K562 (cell line): ENCODE results near the gene ZBTB32. TPM values are rescaled to one million over a fixed set of nuclear protein-coding genes. Genes with fewer than 3 reads are reported as not detected.

Experiments
- ADNP ChIP-seq: fragments of 200-800 bp; sonication (Bioruptor generic); IDR thresholded peaks from 2 replicates; pipeline ENCODE4 v1.6.1; 2016; ENCODE audit warnings: missing genetic modification characterization, missing compliant biosample characterization
- IRF2 ChIP-seq: sonication (generic); formaldehyde crosslinking; IDR thresholded peaks from 2 replicates; pipeline ENCODE4 v1.8.1; 2022; ENCODE audit warnings: mild to moderate bottlenecking, missing genetic modification reagents
- MCM2 ChIP-seq: fragments of 450-650 bp; IDR thresholded peaks from 2 replicates; pipeline ENCODE4 v1.6.1; 2017; ENCODE audit warnings: low read depth, mild to moderate bottlenecking
- MEF2D ChIP-seq: conservative IDR thresholded peaks from 2 replicates; pipeline ENCODE4 v1.6.1; 2016; ENCODE audit warnings: low read depth, missing genetic modification characterization, missing compliant biosample characterization
- NR2C2 ChIP-seq, 2 experiments: fragments of 200-800 bp in 1 of 2; sonication (Bioruptor generic) in 1 of 2; sonication (generic) in 1 of 2; formaldehyde crosslinking in 1 of 2; IDR thresholded peaks; 2 replicates each; pipeline versions ENCODE4 v1.6.1 to v1.8.0; 2016 to 2022; ENCODE audit warnings: mild to moderate bottlenecking in 1 of 2, missing compliant biosample characterization in 1 of 2, missing genetic modification characterization in 1 of 2, missing genetic modification reagents in 1 of 2
- NR2F6 ChIP-seq: fragments of 450-650 bp; formaldehyde crosslinking; IDR thresholded peaks from 2 replicates; pipeline ENCODE4 v1.4.0; 2020; ENCODE audit warnings: mild to moderate bottlenecking
- PCBP2 ChIP-seq: fragments of 200-400 bp; formaldehyde crosslinking; IDR thresholded peaks from 2 replicates; pipeline ENCODE4 v1.6.1; 2018; ENCODE audit warnings: low read length, low read depth, mild to moderate bottlenecking, moderate library complexity; ENCODE audit not compliant: poor library complexity, severe bottlenecking
- PHTF2 ChIP-seq: fragments of 250-450 bp; sonication (Bioruptor Pico); IDR thresholded peaks from 2 replicates; pipeline ENCODE4 v1.5.0; 2021; ENCODE audit warnings: mild to moderate bottlenecking
- SREBF2 ChIP-seq: sonication (generic); formaldehyde crosslinking; IDR thresholded peaks from 2 replicates; pipeline ENCODE4 v1.4.0; 2020; ENCODE audit warnings: mild to moderate bottlenecking, missing genetic modification reagents
- TEAD2 ChIP-seq: fragments of 450-650 bp; IDR thresholded peaks from 2 replicates; pipeline ENCODE4 v1.6.1; 2016; ENCODE audit warnings: missing genetic modification characterization, control low read depth, missing compliant biosample characterization
- U2AF2 ChIP-seq: fragments of 200-400 bp; formaldehyde crosslinking; optimal IDR thresholded peaks from 2 replicates; pipeline ENCODE3; 2017; ENCODE audit warnings: low read depth, mild to moderate bottlenecking, low read length
- ZFP36 ChIP-seq: fragments of 150-350 bp; IDR thresholded peaks from 2 replicates; pipeline ENCODE4 v1.6.1; 2018; ENCODE audit warnings: low read length, low read depth; ENCODE audit not compliant: partially characterized antibody
- ZNF197 ChIP-seq: fragments of 200-800 bp; sonication (Bioruptor generic); IDR thresholded peaks from 2 replicates; pipeline ENCODE4 v1.6.1; 2016; ENCODE audit warnings: low read depth, missing genetic modification characterization, missing compliant biosample characterization
- polyA plus RNA-seq, 8 experiments: library from polyadenylated mRNA; depleted of rRNA in 4 of 8; stranded (reverse) in 5 of 8; unstranded in 3 of 8; fragments of >200 nt; fragmentation: Nextera tagmentation in 2 of 8; fragmentation: Illumina TruSeq in 1 of 8; extraction: Ambion mirVana in 2 of 8; extraction: Trizol in 1 of 8; gene quantifications; 2 replicates each; pipeline versions ENCODE4 v1.2.1 to v1.2.3, GENCODE V29; 2011 to 2014; ENCODE audit warnings: inconsistent platforms in 1 of 8, missing spikeins in 1 of 8
- total RNA-seq, 7 experiments: library from RNA; depleted of rRNA in 6 of 7; stranded (reverse); fragments of >200 nt in 6 of 7; fragmentation: Illumina TruSeq in 2 of 7; extraction: Trizol in 2 of 7; gene quantifications; 2 replicates each; pipeline versions ENCODE4 v1.2.1 to v1.2.3, GENCODE V29; 2011 to 2021; ENCODE audit warnings: low replicate concordance in 1 of 7
- TF ChIP-seq, protein P1 (sequence below), 2 experiments: fragments of 250-450 bp in 1 of 2; fragments of 450-650 bp in 1 of 2; sonication (Bioruptor Pico) in 1 of 2; IDR thresholded peaks; 2 replicates each; pipeline versions ENCODE4 v1.6.1 to v1.8.0; 2016 to 2021; ENCODE audit warnings: mild to moderate bottlenecking in 2 of 2, moderate library complexity in 2 of 2, missing compliant biosample characterization in 1 of 2, missing genetic modification characterization in 1 of 2
- TF ChIP-seq, protein P2 (sequence below): IDR thresholded peaks from 2 replicates; pipeline ENCODE4 v1.6.1; 2012; ENCODE audit warnings: low read depth, low read length, improper control_type of control experiment, borderline replicate concordance
- TF ChIP-seq, protein P3 (sequence below): fragments of 250-450 bp; sonication (Bioruptor Pico); IDR thresholded peaks from 2 replicates; pipeline ENCODE4 v1.4.0; 2020
- TF ChIP-seq, protein P4 (sequence below): sonication (generic); formaldehyde crosslinking; IDR thresholded peaks from 2 replicates; pipeline ENCODE4 v1.9.0; 2022; ENCODE audit warnings: mild to moderate bottlenecking, missing genetic modification reagents
- TF ChIP-seq, protein P5 (sequence below), 2 experiments: IDR thresholded peaks in 1 of 2; conservative IDR thresholded peaks in 1 of 2; 2 replicates each; pipeline ENCODE4 v1.6.1; 2016; ENCODE audit warnings: low read depth in 2 of 2, mild to moderate bottlenecking in 1 of 2, missing compliant biosample characterization in 1 of 2, missing genetic modification characterization in 1 of 2, moderate library complexity in 1 of 2

ZBTB32 gene
- total and polyA plus RNA-seq, 9 of the 15 experiments (the other 6 are each of a cell fraction or from before 2014, with no cell fraction given) = 0.20 TPM; not detected in 8

DNA sequence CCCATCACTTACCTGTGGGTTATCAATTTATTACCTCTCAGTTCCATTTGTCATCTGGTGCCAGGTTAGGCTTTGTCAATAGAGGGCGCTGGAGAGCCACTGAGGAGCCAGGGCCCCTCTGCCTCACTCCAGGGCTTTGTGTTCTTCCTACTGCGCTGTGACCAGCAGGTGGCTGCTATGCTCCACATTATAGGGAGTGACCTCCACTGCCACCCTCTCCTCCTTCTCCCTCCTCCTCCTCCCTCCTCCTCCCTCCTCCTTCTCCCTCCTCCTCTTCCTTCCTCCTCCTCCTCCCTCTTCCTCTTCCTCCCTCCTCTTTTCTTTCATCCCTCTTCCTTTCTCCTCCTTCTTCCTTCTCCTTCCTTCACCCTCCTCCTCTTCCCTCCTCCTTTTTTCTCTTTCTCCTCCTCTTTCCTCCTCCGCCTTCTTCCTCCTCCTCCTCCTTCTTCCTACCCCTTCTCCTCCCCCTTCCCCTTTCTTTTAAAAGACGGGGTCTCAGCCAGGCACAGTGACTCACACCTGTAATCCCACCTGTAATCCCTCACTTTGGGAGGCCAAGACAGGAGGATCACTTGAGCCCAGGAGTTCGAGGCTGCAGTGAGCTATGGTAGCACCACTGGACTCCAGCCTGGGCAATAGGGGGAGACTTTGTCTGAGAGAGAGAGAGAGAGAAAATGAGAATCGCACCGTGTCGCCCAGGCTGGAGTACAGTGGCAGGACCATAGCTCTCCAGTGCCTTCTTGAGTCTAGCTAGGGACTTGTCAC, 10.3 kb upstream of the ZBTB32 start (continued):
- TF ChIP-seq, protein P1, sequence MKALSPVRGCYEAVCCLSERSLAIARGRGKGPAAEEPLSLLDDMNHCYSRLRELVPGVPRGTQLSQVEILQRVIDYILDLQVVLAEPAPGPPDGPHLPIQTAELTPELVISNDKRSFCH (CRISPR knock-in tag; IDR thresholded peaks at IDR 0.05) = no peak
- TF ChIP-seq, protein P1 (tag; IDR thresholded peaks at IDR 0.05) = no peak
- no peak for TF ChIP-seq ZNF197 (CRISPR knock-in tag)
- no peak for TF ChIP-seq TEAD2 (tag)
- 0 out of 2 replicates have a peak, but pooled peaks have one; percentile 41 for TF ChIP-seq MEF2D
- no peak for TF ChIP-seq IRF2 (CRISPR knock-in tag)
- no peak for TF ChIP-seq U2AF2
- no peak for TF ChIP-seq ADNP (tag)
- TF ChIP-seq, protein P2, sequence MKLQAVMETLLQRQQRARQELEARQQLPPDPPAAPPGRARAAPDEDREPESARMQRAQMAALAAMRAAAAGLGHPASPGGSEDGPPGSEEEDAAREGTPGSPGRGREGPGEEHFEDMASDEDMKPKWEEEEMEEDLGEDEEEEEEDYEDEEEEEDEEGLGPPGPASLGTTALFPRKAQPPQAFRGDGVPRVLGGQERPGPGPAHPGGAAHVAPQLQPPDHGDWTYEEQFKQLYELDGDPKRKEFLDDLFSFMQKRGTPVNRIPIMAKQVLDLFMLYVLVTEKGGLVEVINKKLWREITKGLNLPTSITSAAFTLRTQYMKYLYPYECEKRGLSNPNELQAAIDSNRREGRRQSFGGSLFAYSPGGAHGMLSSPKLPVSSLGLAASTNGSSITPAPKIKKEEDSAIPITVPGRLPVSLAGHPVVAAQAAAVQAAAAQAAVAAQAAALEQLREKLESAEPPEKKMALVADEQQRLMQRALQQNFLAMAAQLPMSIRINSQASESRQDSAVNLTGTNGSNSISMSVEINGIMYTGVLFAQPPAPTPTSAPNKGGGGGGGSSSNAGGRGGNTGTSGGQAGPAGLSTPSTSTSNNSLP = no peak
- no peak for TF ChIP-seq PCBP2
- peak; percentile 57; the same call in 1 of the 2 replicates for TF ChIP-seq NR2C2 (CRISPR knock-in tag; IDR thresholded peaks at IDR 0.05)
- no peak for TF ChIP-seq NR2C2 (tag; IDR thresholded peaks at IDR 0.05)
- no peak for TF ChIP-seq PHTF2
- TF ChIP-seq, protein P3, sequence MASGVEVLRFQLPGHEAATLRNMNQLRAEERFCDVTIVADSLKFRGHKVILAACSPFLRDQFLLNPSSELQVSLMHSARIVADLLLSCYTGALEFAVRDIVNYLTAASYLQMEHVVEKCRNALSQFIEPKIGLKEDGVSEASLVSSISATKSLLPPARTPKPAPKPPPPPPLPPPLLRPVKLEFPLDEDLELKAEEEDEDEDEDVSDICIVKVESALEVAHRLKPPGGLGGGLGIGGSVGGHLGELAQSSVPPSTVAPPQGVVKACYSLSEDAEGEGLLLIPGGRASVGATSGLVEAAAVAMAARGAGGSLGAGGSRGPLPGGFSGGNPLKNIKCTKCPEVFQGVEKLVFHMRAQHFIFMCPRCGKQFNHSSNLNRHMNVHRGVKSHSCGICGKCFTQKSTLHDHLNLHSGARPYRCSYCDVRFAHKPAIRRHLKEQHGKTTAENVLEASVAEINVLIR = no peak
- TF ChIP-seq MCM2 = peak; percentile 96
- TF ChIP-seq, protein P4, sequence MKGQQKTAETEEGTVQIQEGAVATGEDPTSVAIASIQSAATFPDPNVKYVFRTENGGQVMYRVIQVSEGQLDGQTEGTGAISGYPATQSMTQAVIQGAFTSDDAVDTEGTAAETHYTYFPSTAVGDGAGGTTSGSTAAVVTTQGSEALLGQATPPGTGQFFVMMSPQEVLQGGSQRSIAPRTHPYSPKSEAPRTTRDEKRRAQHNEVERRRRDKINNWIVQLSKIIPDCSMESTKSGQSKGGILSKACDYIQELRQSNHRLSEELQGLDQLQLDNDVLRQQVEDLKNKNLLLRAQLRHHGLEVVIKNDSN = no peak
- TF ChIP-seq, protein P5, sequence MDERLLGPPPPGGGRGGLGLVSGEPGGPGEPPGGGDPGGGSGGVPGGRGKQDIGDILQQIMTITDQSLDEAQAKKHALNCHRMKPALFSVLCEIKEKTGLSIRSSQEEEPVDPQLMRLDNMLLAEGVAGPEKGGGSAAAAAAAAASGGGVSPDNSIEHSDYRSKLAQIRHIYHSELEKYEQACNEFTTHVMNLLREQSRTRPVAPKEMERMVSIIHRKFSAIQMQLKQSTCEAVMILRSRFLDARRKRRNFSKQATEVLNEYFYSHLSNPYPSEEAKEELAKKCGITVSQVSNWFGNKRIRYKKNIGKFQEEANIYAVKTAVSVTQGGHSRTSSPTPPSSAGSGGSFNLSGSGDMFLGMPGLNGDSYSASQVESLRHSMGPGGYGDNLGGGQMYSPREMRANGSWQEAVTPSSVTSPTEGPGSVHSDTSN (CRISPR knock-in tag; IDR thresholded peaks at IDR 0.05; ENCODE audit: low read depth) = no peak
- TF ChIP-seq, protein P5 (tag; conservative IDR thresholded peaks at IDR 0.05; ENCODE audit: low read depth) = peak; percentile 55
- TF ChIP-seq NR2F6 (CRISPR knock-in tag) = no peak
- no peak for TF ChIP-seq SREBF2 (CRISPR knock-in tag)
- TF ChIP-seq ZFP36 = peak; percentile 57
